Superior temporal gyrus (tissue), 1 donor: Measurements from ENCODE around the gene IFI44.

Source experiments
- DNase-seq: peaks from one replicate; pipeline ENCODE4 v3.0.0-alpha.2; 2016; ENCODE audit errors: extremely low spot score

IFI44 gene

DNA sequence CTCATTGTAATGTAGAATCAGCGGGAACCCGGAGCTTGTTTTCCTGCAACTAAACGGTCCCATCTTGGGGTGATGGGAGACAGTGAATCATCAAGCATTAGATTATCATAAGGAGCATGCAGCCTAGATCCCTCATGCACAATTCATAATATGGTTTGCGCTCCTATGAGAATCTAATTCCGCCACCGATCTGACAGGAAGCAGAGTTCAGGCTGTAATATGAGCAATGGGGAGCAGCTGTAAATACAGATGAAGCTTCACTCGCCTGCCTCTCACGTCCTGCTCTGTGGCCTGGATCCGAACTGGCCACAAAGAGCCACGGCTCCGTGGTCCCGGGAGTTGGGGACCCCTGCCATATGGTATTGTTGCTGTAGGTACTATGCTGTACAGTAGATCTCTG lies 1.6 kb downstream of the IFI44 start:
- no peak for DNase-seq

DNA sequence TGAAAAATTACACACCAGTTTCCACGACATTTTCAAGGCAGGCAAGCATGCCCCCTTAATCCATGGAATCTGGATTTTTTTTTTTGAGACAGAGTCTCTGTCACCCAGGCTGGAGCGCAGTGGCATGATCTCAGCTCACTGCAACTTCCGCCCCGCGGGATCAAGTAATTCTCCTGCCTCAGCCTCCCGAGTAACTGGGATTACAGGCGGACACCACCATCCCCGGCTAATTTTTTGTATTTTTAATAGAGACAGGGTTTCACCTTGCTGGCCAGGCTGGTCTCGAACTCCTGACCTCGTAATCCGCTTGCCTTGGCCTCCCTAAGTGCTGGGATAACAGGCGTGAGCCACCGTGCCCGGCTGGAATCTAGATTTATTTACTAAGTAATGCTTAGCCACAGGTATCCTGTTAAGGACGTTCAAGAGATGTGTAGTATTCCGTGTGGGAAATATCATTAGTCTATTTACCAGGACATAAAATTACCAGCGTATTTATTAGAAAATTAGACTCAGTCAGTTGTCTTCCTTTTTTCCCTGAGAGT lies 2.5 kb downstream of the IFI44 start:
- no peak for DNase-seq

DNA sequence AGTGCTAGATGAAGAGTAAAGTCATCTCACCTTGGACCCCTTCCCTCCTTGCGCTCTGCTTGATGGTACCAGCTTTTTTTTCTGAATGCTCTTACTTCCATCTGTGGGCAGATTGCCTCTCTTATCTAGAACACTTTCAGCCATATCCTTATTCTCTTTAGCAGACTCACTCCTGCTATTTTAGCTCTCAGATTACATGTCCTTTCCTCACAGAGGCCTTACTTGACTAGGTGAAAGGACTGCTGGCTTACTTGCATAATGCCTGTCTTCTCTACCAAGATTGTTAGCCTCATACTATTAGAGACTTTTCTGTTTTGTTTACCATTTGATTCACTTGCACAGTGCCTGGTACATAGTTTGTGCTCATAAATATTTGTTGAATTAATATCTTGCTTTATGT lies 9.3 kb downstream of the IFI44 start:
- no peak for DNase-seq

DNA sequence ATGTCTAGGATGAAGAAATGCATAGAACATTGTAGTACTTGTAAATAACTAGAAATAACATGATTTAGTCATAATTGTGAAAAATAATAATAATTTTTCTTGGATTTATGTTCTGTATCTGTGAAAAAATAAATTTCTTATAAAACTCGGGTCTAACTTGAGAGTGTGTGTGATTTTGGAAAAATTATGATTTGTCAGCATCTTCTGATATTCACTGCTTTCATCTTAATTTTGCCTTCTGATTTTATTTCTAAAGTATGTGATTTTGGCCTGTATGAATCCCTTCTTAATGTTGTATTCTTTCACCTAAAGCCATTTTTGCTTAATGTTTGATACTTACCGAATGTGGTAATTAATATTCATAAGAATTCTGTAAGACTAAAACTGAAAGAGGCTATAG lies 14.3 kb downstream of the IFI44 start:
- no peak for DNase-seq

DNA sequence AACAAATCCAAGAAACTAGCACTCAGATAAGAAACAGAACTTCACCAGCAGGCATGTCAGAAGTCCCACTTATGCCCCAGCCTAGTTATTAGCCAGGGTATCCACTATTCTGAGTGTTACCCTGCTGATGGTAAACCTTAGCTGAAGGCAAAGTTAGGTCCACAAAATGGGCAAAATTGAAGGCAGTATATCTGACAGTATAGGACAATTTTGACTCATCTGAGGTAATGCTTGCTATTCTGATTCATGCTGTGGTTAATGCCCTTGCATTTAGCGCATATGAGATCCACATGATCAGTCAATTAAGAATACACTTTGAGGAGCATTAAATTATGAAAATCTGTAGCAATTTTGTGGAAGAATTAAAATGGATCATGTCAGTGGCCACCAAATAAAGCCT lies 15.1 kb downstream of the IFI44 start:
- DNase-seq: no peak

DNA sequence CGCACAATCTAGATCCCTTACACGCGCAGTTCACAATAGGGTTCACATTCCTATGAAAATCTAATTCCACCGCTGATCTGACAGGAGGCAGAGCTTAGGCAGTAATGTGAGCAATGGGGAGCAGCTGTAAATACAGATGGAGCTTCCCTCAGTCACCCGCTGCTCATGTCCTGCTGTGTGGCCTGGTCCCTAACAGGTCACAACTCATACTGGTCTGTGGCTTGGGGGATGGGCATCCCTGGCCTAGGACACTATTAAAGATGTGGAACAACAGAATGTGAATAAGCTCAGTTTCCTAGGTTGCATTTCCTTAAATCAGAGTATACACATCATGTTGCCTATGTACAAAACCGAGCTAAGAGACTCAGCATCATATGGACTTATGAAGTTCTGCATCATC lies 16.2 kb downstream of the IFI44 start:
- DNase-seq: no peak

DNA sequence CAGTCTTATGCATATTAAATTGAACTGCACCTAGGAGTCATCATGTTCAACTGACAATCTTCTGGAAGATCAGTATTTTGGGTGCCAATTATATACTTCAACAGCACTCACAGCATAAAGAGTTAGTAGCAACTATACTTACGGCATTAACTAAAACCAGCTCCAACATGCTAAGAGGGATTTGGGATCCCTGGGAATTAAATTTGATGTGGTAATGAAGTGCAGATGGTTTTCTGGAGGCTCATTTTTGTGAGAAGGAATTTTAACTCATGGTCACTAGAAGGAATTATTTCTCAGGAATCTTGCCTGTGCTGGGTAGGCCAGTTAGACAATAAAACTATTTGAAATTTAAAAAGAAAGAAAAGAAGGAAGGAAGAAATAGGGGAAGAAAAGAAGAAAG lies 18.3 kb downstream of the IFI44 start:
- DNase-seq: no peak

DNA sequence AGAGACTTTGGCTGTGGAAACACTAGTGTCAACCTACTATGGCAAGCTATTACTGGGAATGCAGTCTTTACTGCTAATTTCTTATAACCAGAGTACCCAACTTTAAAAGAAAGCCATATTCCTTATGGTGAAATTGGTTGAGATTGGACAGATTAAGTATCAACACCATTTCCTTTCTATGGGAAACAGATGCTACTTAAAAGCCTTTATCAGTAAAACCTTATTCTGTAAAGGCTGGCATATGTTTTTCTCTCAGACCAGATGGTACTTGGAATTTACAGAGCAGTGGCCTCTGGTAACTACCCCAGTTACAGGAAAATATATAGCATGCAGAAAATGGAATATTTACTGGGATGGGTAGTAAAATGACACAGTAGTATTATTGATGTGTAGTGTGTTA lies 18.8 kb downstream of the IFI44 start:
- no peak for DNase-seq

DNA sequence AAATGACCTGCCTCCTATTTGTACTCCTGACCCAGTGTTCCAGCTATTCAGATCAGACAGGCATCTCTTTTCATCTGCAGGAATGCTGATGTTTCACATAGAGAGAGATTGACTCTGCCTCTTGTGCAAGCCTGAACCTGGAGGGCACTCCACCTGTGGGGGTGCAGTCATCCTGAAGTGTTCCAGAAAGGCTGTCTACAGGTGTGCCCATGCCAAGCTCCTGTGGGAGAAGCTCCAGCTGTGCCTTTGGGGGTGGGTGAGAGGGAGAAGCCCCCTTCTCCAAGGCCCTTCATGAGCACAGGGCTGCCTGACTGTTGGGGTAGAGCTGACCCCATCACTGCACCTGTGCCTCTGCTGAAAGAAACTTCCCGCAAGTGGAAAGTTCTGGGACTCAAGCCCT lies 22.8 kb downstream of the IFI44 start:
- DNase-seq: no peak

DNA sequence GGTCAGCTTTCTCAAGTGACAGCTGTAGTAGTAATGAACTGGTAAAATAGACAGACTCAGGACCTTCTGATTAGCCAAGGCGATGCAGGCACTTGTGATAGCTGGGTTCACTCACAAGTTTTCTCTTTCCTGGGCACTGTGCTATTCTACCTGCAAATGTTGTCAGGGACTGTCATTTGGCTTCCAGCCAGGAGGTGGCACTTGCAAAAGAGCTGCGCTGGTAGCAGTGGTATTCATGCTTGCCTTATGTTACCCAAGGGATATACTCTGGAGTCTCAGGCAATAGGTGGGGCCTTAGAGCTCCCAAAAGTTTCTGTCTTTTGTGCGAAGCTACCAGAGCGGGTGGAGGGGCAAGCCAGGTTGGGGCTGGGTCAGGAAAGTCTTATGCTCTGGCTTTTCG lies 23.5 kb downstream of the IFI44 start:
- no peak for DNase-seq

DNA sequence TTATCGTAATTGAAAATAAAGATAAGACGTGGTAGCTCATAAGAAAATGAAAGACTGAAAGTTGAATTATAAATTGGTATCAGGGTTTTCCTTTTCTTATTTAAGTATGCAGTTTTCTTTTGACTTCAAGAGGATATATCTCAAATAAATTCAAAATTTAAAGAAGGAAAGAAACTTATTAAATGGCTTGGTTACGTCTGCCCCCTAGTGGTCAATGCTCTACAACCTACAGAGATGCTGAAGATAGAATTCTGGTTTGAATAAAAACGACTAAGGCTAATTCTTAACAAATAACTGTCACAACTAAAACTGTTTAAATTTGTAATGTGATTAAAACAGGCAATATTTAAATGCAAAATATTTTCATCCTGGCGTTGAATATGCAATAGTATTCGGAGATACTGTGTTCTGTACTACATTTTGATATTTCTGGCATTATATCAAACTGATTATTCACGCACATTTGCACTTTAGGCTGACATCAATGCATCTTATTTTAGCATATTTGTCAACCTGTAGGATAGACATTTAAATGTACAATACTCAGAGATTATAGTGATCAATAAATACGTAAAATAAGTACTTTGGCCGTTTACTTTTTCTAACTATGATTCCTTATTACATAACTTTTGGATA lies 26.8 kb downstream of the IFI44 start:
- DNase-seq: peak; percentile 91

DNA sequence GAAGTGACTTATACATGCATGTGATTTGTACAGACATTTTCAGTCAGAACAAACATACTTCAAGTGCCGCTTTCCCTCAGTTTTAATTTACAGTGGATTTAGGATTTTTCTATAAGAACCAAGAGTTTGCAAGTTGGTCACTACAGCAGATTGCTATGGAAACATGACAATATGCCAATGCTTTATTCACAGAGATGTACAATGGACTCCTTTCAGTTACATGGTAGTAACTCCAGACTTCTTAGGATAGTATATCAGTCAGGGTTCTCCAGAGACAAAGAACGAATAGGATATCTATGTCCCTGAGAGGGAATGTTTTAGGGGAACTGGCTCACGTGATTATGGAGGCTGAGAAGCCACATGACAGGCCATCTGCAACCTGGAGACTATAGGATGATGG lies 27.4 kb downstream of the IFI44 start:
- DNase-seq: peak; percentile 45

DNA sequence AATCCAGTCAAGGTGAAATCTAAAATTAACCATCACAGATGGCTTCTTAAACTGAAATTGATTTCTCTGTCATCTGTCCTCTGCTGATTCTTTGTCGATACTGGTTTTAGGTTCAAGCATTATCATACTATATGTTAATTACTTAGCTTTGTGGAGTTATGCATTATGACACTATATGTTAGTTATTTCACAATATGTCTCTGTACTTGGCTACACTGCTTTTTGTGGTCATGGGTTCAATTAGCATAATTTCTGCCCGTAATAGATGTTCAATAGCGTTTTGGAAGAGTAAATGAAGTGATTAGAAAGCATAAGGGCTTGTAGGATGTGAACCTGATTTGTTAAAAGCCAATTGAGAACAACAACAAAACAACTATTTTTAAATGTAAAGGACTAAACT lies 28.2 kb downstream of the IFI44 start:
- DNase-seq: no peak

DNA sequence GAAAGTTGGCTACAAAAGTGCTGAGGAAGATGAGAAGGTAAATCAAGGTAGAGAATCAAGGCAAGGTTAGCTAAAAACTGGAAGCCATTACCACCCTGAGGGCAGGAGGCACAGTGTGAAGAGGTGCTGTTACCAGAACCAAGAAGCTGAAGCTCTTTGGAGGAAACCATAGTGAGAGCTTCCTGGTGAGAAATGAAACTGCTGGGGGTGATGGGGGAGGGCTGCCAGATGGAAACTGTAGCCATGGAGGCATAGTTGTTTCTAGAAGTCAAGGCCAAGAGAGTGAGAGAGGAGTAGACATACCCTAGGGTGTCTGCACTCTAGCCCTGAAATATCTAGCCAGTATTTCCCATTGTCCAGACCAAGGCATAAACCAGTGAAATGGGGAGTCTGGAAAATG lies 28.7 kb downstream of the IFI44 start:
- DNase-seq: no peak

DNA sequence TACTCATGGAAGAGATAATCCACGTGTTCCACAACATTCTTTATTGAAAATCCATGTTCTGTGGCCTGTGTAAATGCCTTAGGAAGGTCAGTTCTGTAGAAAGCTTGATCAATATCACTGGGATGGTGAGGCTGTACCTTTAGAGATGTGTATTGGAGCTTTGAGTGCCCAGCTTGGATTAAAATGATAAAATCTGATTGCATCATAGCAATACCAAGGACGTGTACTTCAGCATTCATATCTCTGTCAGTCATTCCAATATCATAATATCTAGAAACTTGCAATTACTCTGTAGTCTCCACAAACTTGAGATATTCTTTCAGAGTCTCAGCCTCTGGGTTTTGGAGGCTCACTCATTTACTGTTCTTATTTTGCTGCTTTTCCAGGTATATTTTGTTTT lies 31.6 kb downstream of the IFI44 start:
- DNase-seq: no peak

DNA sequence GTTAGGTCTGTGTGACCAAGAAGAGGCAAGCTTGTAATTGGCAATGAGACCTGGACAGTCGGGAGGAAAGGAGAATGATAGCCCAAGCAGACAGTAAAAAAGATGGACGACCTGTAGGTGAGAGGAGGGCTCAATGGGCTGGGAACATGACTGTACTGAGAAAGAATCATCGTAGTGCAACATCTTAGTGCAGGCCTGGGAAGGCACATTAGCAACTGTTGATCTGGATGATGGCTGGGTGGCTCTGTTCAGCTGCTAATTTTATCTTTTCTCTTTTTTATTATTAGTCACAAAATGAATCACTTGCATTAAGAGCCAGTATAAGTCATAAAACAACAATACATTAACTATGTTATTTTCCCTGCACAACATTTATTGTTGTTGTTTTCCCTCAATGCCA lies 32.9 kb downstream of the IFI44 start:
- no peak for DNase-seq

DNA sequence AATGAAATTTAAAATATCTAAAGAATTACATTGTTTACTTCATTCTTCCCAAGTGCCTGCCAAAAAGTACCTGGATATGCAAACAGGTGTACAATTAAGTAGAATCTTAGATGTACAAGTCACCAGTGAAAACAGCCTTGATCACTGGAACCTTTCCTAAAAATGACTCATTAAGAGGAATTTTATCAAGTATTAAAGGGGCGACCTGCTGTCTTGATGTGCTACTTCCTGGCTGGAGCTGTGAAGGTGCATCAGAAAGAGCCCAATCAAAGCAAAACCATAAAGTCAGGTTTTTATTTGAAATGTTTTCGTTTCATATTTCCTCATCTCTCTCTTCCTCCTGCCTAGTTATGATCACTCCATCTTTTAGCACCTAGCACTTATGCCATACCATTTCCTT lies 33.4 kb downstream of the IFI44 start:
- no peak for DNase-seq

DNA sequence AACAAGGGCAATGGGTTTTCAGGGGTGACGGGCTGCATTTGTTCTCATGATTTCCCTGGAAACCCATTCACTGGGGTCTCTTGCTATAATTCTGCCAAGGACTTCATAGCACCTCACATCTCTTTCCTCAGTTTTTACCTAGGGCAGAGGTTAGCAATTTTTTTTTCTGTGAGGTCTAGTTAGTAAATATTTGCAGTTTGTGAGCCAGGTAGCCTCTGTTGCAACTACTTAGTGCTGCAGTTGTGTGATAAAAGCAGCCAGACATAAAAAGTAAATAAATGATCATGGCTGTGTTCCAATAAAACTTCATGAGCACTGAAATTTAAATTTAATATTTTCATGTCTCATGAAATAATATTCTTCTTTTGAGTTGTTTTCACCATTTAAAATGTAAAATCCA lies 37.7 kb downstream of the IFI44 start:
- DNase-seq: no peak

DNA sequence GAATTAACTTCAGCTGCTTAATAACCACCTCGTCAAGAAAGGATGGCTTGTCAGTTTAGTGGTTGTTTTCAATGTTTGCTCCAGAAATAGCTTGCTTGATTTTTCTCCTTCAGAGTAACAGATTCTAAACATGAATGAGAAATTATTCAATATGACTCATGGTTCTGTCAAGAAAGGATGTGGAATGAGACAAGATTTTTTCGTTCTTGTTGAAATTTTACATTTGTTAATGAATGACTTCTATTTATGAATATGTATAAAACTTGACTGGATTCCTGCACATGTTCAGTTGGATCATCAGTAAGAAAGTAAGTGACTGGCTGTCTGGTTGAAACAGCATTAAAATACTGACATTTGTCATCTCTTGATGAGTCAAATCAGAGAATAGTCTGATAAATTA lies 38.3 kb downstream of the IFI44 start:
- no peak for DNase-seq

DNA sequence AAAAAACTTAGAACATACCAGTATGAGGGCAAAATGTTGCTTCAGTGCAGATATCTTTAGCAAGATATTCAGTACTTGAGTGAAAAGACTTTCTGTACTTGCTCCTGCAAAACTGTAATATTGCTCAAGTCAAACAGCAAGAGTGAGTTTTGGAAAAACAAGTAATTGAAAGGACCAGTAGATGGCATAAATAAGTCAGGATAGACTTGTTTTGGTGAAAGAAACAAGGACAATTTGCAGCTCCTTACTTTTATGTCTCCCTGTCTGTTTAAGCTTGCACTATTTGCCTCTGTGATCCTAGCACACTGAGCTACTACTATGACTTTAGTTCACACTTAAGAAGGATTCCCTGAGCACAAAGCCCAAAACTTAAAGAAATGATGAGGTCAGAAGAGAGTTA lies 39.1 kb downstream of the IFI44 start:
- DNase-seq: peak; percentile 44

DNA sequence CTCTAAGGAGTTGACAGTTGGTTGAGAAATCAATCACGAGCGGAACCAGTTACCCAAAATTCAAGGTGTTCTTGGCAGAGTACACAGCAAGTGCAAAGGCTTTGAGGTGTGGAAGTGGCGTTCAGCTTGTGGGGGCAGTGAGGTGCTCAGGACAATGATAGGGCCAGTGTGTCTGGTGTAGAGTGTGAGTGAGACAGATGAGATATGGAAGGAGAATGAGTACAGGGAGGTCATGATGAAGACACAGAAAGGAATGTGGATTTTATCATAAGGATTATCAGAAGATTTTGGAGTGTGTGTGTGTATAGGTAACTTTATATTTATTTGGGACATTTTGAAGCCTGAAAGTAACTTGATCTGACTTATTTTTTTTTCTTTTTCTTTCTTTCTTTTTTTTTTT lies 40.9 kb downstream of the IFI44 start:
- DNase-seq: no peak

DNA sequence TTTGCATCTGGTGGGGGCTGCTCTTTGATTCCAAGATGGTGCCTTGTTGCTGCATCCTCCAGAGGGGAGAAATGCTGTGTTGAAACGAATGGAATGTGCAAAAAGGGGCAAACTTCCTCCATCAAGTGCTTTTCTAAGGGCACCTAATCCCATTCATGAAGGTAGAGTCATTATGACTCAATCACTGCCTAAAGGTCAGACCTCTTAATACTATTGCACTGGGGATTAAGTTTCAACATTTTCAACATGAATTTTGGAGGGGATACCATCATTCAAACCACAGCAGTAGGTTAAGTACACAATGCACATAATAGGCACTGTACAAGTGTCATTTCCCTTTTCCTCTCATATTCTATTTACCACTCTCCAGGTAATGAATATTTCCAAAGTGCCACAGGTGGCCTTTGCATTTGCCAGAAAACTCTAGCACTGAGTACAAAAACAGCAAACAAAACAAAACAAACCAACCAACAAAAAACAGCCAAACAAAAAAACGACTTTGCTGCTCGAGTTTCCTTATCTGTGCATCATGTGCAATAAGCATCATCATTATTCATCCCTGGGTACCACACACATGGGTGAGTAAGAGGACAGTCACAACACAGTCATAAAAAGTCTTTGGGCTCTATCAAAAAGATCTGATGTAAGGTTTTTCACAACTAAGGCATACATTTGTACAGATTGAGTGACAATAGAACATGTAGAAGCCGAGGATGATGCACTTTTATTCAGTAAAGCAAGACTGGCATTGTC lies 42.5 kb downstream of the IFI44 start:
- DNase-seq: no peak

DNA sequence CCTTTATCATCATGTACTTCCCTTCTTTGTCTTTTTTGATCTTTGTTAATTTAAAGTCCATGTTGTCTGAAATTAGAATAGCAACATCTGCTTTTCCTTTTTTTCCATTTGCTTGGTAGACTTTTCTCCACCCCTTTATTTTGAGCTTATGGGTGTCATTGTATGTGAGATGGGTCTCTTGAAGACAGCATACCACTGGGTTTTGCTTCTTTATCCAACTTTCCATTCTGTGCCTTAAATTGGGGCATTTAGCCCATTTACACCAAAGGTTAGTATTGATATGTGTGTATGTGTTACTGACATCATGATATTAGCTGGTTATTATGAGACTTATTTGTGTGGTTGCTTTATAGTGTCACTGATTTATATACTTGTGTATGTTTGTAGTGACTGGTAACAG lies 50.2 kb downstream of the IFI44 start:
- no peak for DNase-seq

DNA sequence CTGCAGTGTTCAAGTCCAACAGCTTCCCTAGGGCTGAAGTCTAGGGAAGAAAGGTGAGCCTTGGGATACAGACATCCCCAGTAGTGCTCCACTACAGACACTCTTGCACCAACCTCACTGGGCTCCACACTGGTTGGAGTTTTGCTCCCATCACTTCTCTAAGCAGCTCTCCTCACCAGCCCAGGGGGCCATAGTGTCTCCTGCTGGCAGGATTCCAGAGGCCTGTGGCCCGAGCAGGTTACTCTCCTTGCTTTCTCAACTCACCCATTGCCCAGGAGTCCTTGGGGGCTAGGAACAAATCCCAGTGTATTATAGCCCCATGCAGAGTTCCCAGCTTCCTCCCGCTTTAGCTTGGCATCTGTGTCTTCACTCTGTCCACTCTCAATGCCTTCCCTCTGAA lies 52.8 kb downstream of the IFI44 start:
- DNase-seq: no peak
